HepG2 (cell line): ENCODE data around the gene VMA21. TPM values are rescaled to one million over a fixed set of nuclear protein-coding genes. Genes with fewer than 3 reads are reported as not detected.

Source experiments
- BHLHE40 ChIP-seq: IDR thresholded peaks from 2 replicates; pipeline ENCODE4 v1.6.1; 2011; ENCODE audit warnings: low read length, improper control_type of control experiment
- EED ChIP-seq: sonication (generic); formaldehyde crosslinking; IDR thresholded peaks from 2 replicates; pipeline ENCODE4 v1.5.0; 2020; ENCODE audit warnings: mild to moderate bottlenecking, missing genetic modification reagents
- GABPA ChIP-seq, 2 experiments: IDR thresholded peaks; 2 replicates each; pipeline ENCODE4 v1.6.1; 2011 to 2016; ENCODE audit warnings: low read depth in 2 of 2, low read length in 1 of 2, missing biosample characterization in 1 of 2, missing genetic modification characterization in 1 of 2
- HNF1A ChIP-seq, 2 experiments: sonication (generic) in 1 of 2; formaldehyde crosslinking in 1 of 2; IDR thresholded peaks; 2 replicates each; pipeline versions ENCODE4 v1.4.0 to v1.6.1; 2016 to 2020; ENCODE audit warnings: borderline replicate concordance in 1 of 2, low read depth in 1 of 2, mild to moderate bottlenecking in 1 of 2, missing genetic modification reagents in 1 of 2
- NFAT5 ChIP-seq: sonication (generic); formaldehyde crosslinking; IDR thresholded peaks from 2 replicates; pipeline ENCODE4 v1.4.0; 2020; ENCODE audit warnings: missing genetic modification reagents
- NFIC ChIP-seq: IDR thresholded peaks from 2 replicates; pipeline ENCODE4 v1.6.1; 2012; ENCODE audit warnings: mild to moderate bottlenecking, low read length, inconsistent platforms
- PATZ1 ChIP-seq: sonication (generic); formaldehyde crosslinking; IDR thresholded peaks from 2 replicates; pipeline ENCODE4 v1.4.0; 2020; ENCODE audit warnings: missing genetic modification reagents
- RXRB ChIP-seq: IDR thresholded peaks from 2 replicates; pipeline ENCODE4 v1.6.1; 2016; ENCODE audit warnings: borderline replicate concordance, missing genetic modification reagents, missing compliant biosample characterization
- SCMH1 ChIP-seq: sonication (generic); formaldehyde crosslinking; IDR thresholded peaks from 2 replicates; pipeline ENCODE4 v1.9.0; 2021; ENCODE audit warnings: missing genetic modification reagents, mild to moderate bottlenecking, borderline replicate concordance
- ZSCAN9 ChIP-seq: IDR thresholded peaks from 2 replicates; pipeline ENCODE4 v1.6.1; 2016; ENCODE audit warnings: borderline replicate concordance
- polyA plus RNA-seq, 8 experiments: library from polyadenylated mRNA; depleted of rRNA in 3 of 8; stranded (reverse) in 7 of 8; unstranded in 1 of 8; fragments of >200 nt; fragmentation: Illumina TruSeq in 4 of 8; extraction: Trizol in 4 of 8; gene quantifications; 2 replicates each; pipeline versions ENCODE4 v1.2.1 to v1.2.3, GENCODE V29; 2011 to 2016; ENCODE audit warnings: low read depth in 4 of 8, missing spikeins in 1 of 8, mixed read lengths in 1 of 8; ENCODE audit not compliant: insufficient read depth in 1 of 8
- total RNA-seq, 5 experiments: library from RNA; depleted of rRNA; stranded (reverse); fragments of >200 nt; fragmentation: Illumina TruSeq; extraction: Trizol; gene quantifications; 2 replicates each; pipeline ENCODE4 v1.2.3, GENCODE V29; 2016; ENCODE audit warnings: low read depth in 1 of 5
- TF ChIP-seq, protein P1 (sequence below): sonication (generic); formaldehyde crosslinking; IDR thresholded peaks from 2 replicates; pipeline ENCODE4 v1.4.0; 2020; ENCODE audit warnings: mild to moderate bottlenecking, missing genetic modification reagents
- TF ChIP-seq, protein P2 (sequence below): IDR thresholded peaks from 2 replicates; pipeline ENCODE4 v1.6.1; 2016; ENCODE audit warnings: missing genetic modification reagents, missing compliant biosample characterization

The VMA21 gene
- total and polyA plus RNA-seq, 2 of the 13 experiments (the other 11 are each of a cell fraction or from before 2014, with no cell fraction given), result 20.9 to 42.4 TPM

GRCh38 chrX:151396825-151397740, at the start of gene VMA21 (continued):
- TF ChIP-seq HNF1A (IDR thresholded peaks at IDR 0.05; ENCODE audit: low read depth) (no peak), HNF1A (CRISPR knock-in tag; IDR thresholded peaks at IDR 0.05; ENCODE audit: borderline replicate concordance) (no peak), BHLHE40 (peak; percentile 58), NFIC (no peak), EED (CRISPR knock-in tag) (no peak), RXRB (CRISPR knock-in tag) (no peak), SCMH1 (CRISPR knock-in tag) (no peak), ZSCAN9 (CRISPR knock-in tag) (no peak), NFAT5 (no peak), PATZ1 (CRISPR knock-in tag) (peak; percentile 57), GABPA (IDR thresholded peaks at IDR 0.05; ENCODE audit: low read depth, low read length) (peak; percentile 96), GABPA (CRISPR knock-in tag; IDR thresholded peaks at IDR 0.05; ENCODE audit: low read depth) (peak; percentile 82)
- TF ChIP-seq, protein P1, sequence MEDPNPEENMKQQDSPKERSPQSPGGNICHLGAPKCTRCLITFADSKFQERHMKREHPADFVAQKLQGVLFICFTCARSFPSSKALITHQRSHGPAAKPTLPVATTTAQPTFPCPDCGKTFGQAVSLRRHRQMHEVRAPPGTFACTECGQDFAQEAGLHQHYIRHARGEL (CRISPR knock-in tag), result no peak
- TF ChIP-seq, protein P2, sequence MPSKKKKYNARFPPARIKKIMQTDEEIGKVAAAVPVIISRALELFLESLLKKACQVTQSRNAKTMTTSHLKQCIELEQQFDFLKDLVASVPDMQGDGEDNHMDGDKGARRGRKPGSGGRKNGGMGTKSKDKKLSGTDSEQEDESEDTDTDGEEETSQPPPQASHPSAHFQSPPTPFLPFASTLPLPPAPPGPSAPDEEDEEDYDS (CRISPR knock-in tag), result no peak
